Endothelial cell (in vitro differentiated cells): ENCODE data around the gene NAA16. TPM values are rescaled to one million over a fixed set of nuclear protein-coding genes. Genes with fewer than 3 reads are reported as not detected.

Experiments used
- DNase-seq: peaks from one replicate; pipeline ENCODE4 v3.0.0; 2021; ENCODE audit warnings: low spot score
- H3K27ac Mint-ChIP-seq: one replicate; pipeline ENCODE4 v1.8.0; 2021; ENCODE audit warnings: mixed read lengths, inconsistent platforms; ENCODE audit not compliant: unreplicated experiment
- H3K27me3 Mint-ChIP-seq: one replicate; pipeline ENCODE4 v1.8.0; 2021; ENCODE audit warnings: mild to moderate bottlenecking, moderate library complexity, mixed read lengths, inconsistent platforms; ENCODE audit not compliant: unreplicated experiment
- H3K36me3 Mint-ChIP-seq: one replicate; pipeline ENCODE4 v1.8.0; 2021; ENCODE audit warnings: mild to moderate bottlenecking, low read depth, mixed read lengths, inconsistent platforms; ENCODE audit not compliant: unreplicated experiment
- H3K4me1 Mint-ChIP-seq: one replicate; pipeline ENCODE4 v1.8.0; 2021; ENCODE audit warnings: mild to moderate bottlenecking, mixed read lengths, inconsistent platforms; ENCODE audit not compliant: unreplicated experiment
- H3K4me3 Mint-ChIP-seq: one replicate; pipeline ENCODE4 v1.8.0; 2021; ENCODE audit warnings: mild to moderate bottlenecking, mixed read lengths, inconsistent platforms; ENCODE audit not compliant: unreplicated experiment
- H3K9me3 Mint-ChIP-seq: one replicate; pipeline ENCODE4 v1.8.0; 2021; ENCODE audit warnings: mixed read lengths, inconsistent platforms; ENCODE audit not compliant: unreplicated experiment
- CTCF ChIP-seq: fragments of 200-600 bp; sonication (generic); IDR thresholded peaks from one replicate; pipeline ENCODE4 v1.5.0; 2021; ENCODE audit warnings: antibody characterized with exemption; ENCODE audit not compliant: unreplicated experiment
- total RNA-seq: library from RNA; stranded (reverse); fragmentation: NEBNext Ultra II Directional; extraction: Animal tissue kit (Norgen Biotek cat#: 25700); gene quantifications from one replicate; pipeline ENCODE4 v1.2.1, GENCODE V29; 2021; ENCODE audit not compliant: unreplicated experiment

NAA16 gene
- total RNA-seq, 1 donor from 2014 or later = 23.6 TPM

GRCh38 chr13:41293272-41293671 is 17.8 kb upstream of the NAA16 start:
- peaks cover 1% of the 10 kb centered on the region for H3K27me3 Mint-ChIP-seq
- no peaks in the 10 kb centered on the region for H3K36me3 Mint-ChIP-seq
- no peaks in the 10 kb centered on the region for H3K4me1 Mint-ChIP-seq
- H3K27ac Mint-ChIP-seq = no peak overlapping the region
- DNase-seq = no peak
- no peak for TF ChIP-seq CTCF
- no peaks in the 10 kb centered on the region for H3K9me3 Mint-ChIP-seq
- H3K4me3 Mint-ChIP-seq = no peak overlapping the region

GRCh38 chr13:41294914-41295313 is 16.2 kb upstream of the NAA16 start:
- DNase-seq = no peak
- TF ChIP-seq CTCF = no peak
- Mint-ChIP-seq H3K27me3 (peaks cover 1% of the 10 kb centered on the region), H3K4me3 (no peak overlapping the region), H3K36me3 (no peaks in the 10 kb centered on the region), H3K27ac (no peak overlapping the region), H3K4me1 (no peaks in the 10 kb centered on the region), H3K9me3 (no peaks in the 10 kb centered on the region)

- Mint-ChIP-seq H3K27me3 (peaks cover 3% of the 10 kb centered on the region), H3K4me1 (no peaks in the 10 kb centered on the region), H3K9me3 (no peaks in the 10 kb centered on the region), H3K27ac (no peak overlapping the region), H3K36me3 (no peaks in the 10 kb centered on the region), H3K4me3 (no peak overlapping the region)
- TF ChIP-seq CTCF = no peak
- no peak for DNase-seq
Measured at GRCh38 chr13:41295973-41296372, 15.1 kb upstream of the NAA16 start.

GRCh38 chr13:41296879-41297646 is 14.0 kb upstream of the NAA16 start:
- Mint-ChIP-seq H3K36me3 (no peaks in the 10 kb centered on the region), H3K27ac (no peak overlapping the region), H3K27me3 (peaks cover 2% of the 10 kb centered on the region), H3K4me3 (no peak overlapping the region), H3K9me3 (no peaks in the 10 kb centered on the region), H3K4me1 (no peaks in the 10 kb centered on the region)
- no peak for TF ChIP-seq CTCF
- no peak for DNase-seq

GRCh38 chr13:41299316-41300094 is 11.6 kb upstream of the NAA16 start:
- H3K4me1 Mint-ChIP-seq = no peaks in the 10 kb centered on the region
- no peak for DNase-seq
- no peaks in the 10 kb centered on the region for H3K36me3 Mint-ChIP-seq
- no peak overlapping the region for H3K27ac Mint-ChIP-seq
- no peak for TF ChIP-seq CTCF
- peaks cover 4% of the 10 kb centered on the region for H3K27me3 Mint-ChIP-seq
- no peak overlapping the region for H3K4me3 Mint-ChIP-seq
- no peaks in the 10 kb centered on the region for H3K9me3 Mint-ChIP-seq
